Esophagus squamous epithelium (tissue), 5 donors: Measurements from ENCODE around the gene ULBP1. TPM values are rescaled to one million over a fixed set of nuclear protein-coding genes. Genes with fewer than 3 reads are reported as not detected.
"Not testable (repeated sequence)": the region's sequence is repeated elsewhere in the genome, so short reads cannot be mapped to it uniquely, and the experiment has no call there.

Source experiments
- DNase-seq: peaks from one replicate; lab custom pipeline; 2025; lab: John Stamatoyannopoulos, UW
- H3K27ac ChIP-seq, 4 donors: fragments of 200-600 bp; sonication (generic); one replicate each; pipeline ENCODE4 v1.5.1; 2016 to 2019; ENCODE audit warnings: mild to moderate bottlenecking in 1 of 4
- H3K27me3 ChIP-seq, 4 donors: fragments of 200-600 bp; sonication (generic); 1 replicate in 3 of 4; 2 replicates in 1 of 4; pipeline versions ENCODE4 v1.5.1 to v1.6.0; 2017 to 2021; ENCODE audit warnings: antibody characterized with exemption in 1 of 4
- H3K36me3 ChIP-seq, 3 donors: fragments of 200-600 bp; sonication (generic); one replicate each; pipeline ENCODE4 v1.5.1; 2016 to 2019
- H3K4me1 ChIP-seq, 3 donors: fragments of 200-600 bp; sonication (generic); one replicate each; pipeline ENCODE4 v1.5.1; 2017 to 2019
- H3K4me3 ChIP-seq, 4 donors: fragments of 200-600 bp; sonication (generic); 1 replicate in 3 of 4; 2 replicates in 1 of 4; pipeline ENCODE4 v1.5.1; 2016 to 2019; ENCODE audit warnings: mild to moderate bottlenecking in 2 of 4, moderate library complexity in 1 of 4
- H3K9me3 ChIP-seq, 3 donors: fragments of 200-600 bp; sonication (generic); one replicate each; pipeline ENCODE4 v1.5.1; 2016 to 2019
- CTCF ChIP-seq, 6 experiments: fragments of 450-650 bp in 4 of 6; fragments of 200-600 bp in 2 of 6; sonication (generic) in 2 of 6; IDR thresholded peaks; one replicate each; pipeline ENCODE4 v1.5.1; 2016 to 2019; ENCODE audit warnings: antibody characterized with exemption in 6 of 6, mild to moderate bottlenecking in 4 of 6, moderate library complexity in 4 of 6
- POLR2A ChIP-seq, 4 donors: fragments of 450-650 bp; IDR thresholded peaks; one replicate each; pipeline ENCODE4 v1.6.1; 2017; ENCODE audit warnings: antibody characterized with exemption in 4 of 4, mild to moderate bottlenecking in 4 of 4, moderate library complexity in 3 of 4
- WGBS, 2 donors: methylation state at CpG; one replicate each; pipeline ENCODE4 v1.1.5; 2018; 5-methylcytosine and 5-hydroxymethylcytosine counted together
- intact Hi-C: fragments of 100-400 bp; cut with DNase I; formaldehyde crosslinking; loops from one replicate; pipeline ENCODE4 v1.15.0; 2022
- total RNA-seq, 4 donors: library from RNA; depleted of rRNA; stranded (reverse); fragments of >200 nt; gene quantifications; one replicate each; pipeline ENCODE4 v1.1.0, GENCODE V29; 2016
- donor health status: DM: yes; HTN: yes; CAD: no.

Gene ULBP1
- total RNA-seq, 4 donors from 2014 or later = 0.26 to 0.27 TPM; not detected in 2

- H3K4me1 ChIP-seq = peaks cover 6 to 9% (median 8%) of the 10 kb centered on the region in 3 donors
- H3K4me3 ChIP-seq = no peak overlapping the region
- no peak for TF ChIP-seq POLR2A (IDR thresholded peaks at IDR 0.05)
- TF ChIP-seq CTCF (IDR thresholded peaks at IDR 0.05) = no peak
- 59 to 100% methylated on average over 1 to 2 of the region's 2 CpGs for WGBS, 2 donors
- peaks cover 3 to 100% (median 12%) of the 10 kb centered on the region in 4 donors for H3K27me3 ChIP-seq
- intact Hi-C loops = no loop called here
- no peak for DNase-seq
- no peaks in the 10 kb centered on the region for H3K9me3 ChIP-seq
- no peaks in the 10 kb centered on the region for H3K36me3 ChIP-seq
- H3K27ac ChIP-seq = no peak overlapping the region
Measured at GRCh38 chr6:149969635-149970034, 5.9 kb downstream of the ULBP1 start.

- H3K27ac ChIP-seq, H3K4me3 ChIP-seq, H3K36me3 ChIP-seq, H3K4me1 ChIP-seq, DNase-seq, intact Hi-C loops, H3K9me3 ChIP-seq: not testable (repeated sequence)
- 0 to 50% methylated on average over 1 to 6 of the region's 6 CpGs for WGBS, 2 donors
- peaks cover 0 to 98% (median 2%) of the 10 kb centered on the region in 4 donors for H3K27me3 ChIP-seq
Measured at GRCh38 chr6:149974394-149974793, 10.7 kb downstream of the ULBP1 start.

GRCh38 chr6:149974825-149975224 is 11.1 kb downstream of the ULBP1 start:
- Histone ChIP-seq H3K4me3 (no peak overlapping the region), H3K36me3 (no peaks in the 10 kb centered on the region), H3K27me3 (peaks cover 0 to 98% (median 2%) of the 10 kb centered on the region in 4 donors), H3K9me3 (no peaks in the 10 kb centered on the region), H3K4me1 (no peaks in the 10 kb centered on the region), H3K27ac (no peak overlapping the region)
- DNase-seq = no peak
- intact Hi-C loops = no loop called here
- TF ChIP-seq CTCF (IDR thresholded peaks at IDR 0.05) = no peak
- no peak for TF ChIP-seq POLR2A (IDR thresholded peaks at IDR 0.05)
- 29 to 30% methylated on average over 2 to 3 of the region's 3 CpGs for WGBS, 2 donors

- H3K27me3 ChIP-seq = peaks cover 0 to 97% (median 2%) of the 10 kb centered on the region in 4 donors
- H3K27ac ChIP-seq = no peak overlapping the region
- no peaks in the 10 kb centered on the region for H3K36me3 ChIP-seq
- DNase-seq = no peak
- intact Hi-C loops = no loop called here
- no peaks in the 10 kb centered on the region for H3K4me1 ChIP-seq
- no peak for TF ChIP-seq CTCF (IDR thresholded peaks at IDR 0.05)
- TF ChIP-seq POLR2A (IDR thresholded peaks at IDR 0.05) = no peak
- no peak overlapping the region for H3K4me3 ChIP-seq
- H3K9me3 ChIP-seq = no peaks in the 10 kb centered on the region
Measured at GRCh38 chr6:149975400-149975799, 11.7 kb downstream of the ULBP1 start.

- Histone ChIP-seq H3K27ac (no peak overlapping the region), H3K27me3 (peaks cover 0 to 96% (median 5%) of the 10 kb centered on the region in 4 donors), H3K9me3 (no peaks in the 10 kb centered on the region), H3K36me3 (no peaks in the 10 kb centered on the region), H3K4me1 (no peaks in the 10 kb centered on the region), H3K4me3 (no peak overlapping the region)
- TF ChIP-seq CTCF (IDR thresholded peaks at IDR 0.05) (no peak), POLR2A (IDR thresholded peaks at IDR 0.05) (no peak)
- DNase-seq = no peak
- 57 to 76% methylated on average over 3 to 4 of the region's 4 CpGs for WGBS, 2 donors
- intact Hi-C loops = no loop called here
Measured at GRCh38 chr6:149977221-149977620, 13.5 kb downstream of the ULBP1 start.

GRCh38 chr6:149978610-149979009 is 14.9 kb downstream of the ULBP1 start:
- Histone ChIP-seq H3K4me1 (no peaks in the 10 kb centered on the region), H3K9me3 (no peaks in the 10 kb centered on the region), H3K27me3 (peaks cover 0 to 95% (median 3%) of the 10 kb centered on the region in 4 donors), H3K27ac (no peak overlapping the region), H3K4me3 (no peak overlapping the region), H3K36me3 (no peaks in the 10 kb centered on the region)
- TF ChIP-seq CTCF (IDR thresholded peaks at IDR 0.05) (no peak), POLR2A (IDR thresholded peaks at IDR 0.05) (no peak)
- DNase-seq = no peak
- intact Hi-C loops = no loop called here
